Gastroesophageal sphincter (tissue), 3 donors: ENCODE measurements around the gene TP53AIP1.

Source experiments
- CTCF ChIP-seq, 4 experiments: fragments of 200-600 bp in 2 of 4; fragments of 450-650 bp in 2 of 4; sonication (generic) in 1 of 4; IDR thresholded peaks; one replicate each; pipeline ENCODE4 v1.5.1; 2017 to 2019; ENCODE audit warnings: antibody characterized with exemption in 4 of 4, mild to moderate bottlenecking in 2 of 4, moderate library complexity in 2 of 4
- EP300 ChIP-seq: sonication (generic); formaldehyde crosslinking; IDR thresholded peaks from one replicate; pipeline ENCODE4 v1.6.1; 2017; ENCODE audit warnings: antibody characterized with exemption, mild to moderate bottlenecking
- POLR2A ChIP-seq, 2 donors: fragments of 450-650 bp; IDR thresholded peaks; one replicate each; pipeline ENCODE4 v1.6.1; 2017; ENCODE audit warnings: antibody characterized with exemption in 2 of 2, mild to moderate bottlenecking in 2 of 2, moderate library complexity in 1 of 2
- POLR2AphosphoS5 ChIP-seq: sonication (generic); formaldehyde crosslinking; IDR thresholded peaks from one replicate; pipeline ENCODE4 v1.6.1; 2017; ENCODE audit warnings: antibody characterized with exemption

- TF ChIP-seq CTCF (IDR thresholded peaks at IDR 0.05) = no peak
- no peak for TF ChIP-seq POLR2A (IDR thresholded peaks at IDR 0.05)
- no peak for TF ChIP-seq POLR2AphosphoS5
- TF ChIP-seq EP300 = no peak
These were observed 25.4 kb downstream of the TP53AIP1 start for GRCh38 chr11:128917144-128917724.
